Activated CD4-positive, alpha-beta T cell treated with anti-CD3 and anti-CD28 coated beads, Interleukin-2, amount 50 U/mL, for 16 hours (primary cell): ENCODE measurements around the gene PSMG4.

ENCODE experiments used
- DNase-seq: peaks from one replicate; pipeline ENCODE4 v3.0.0-alpha.2; 2020

Gene PSMG4

DNA sequence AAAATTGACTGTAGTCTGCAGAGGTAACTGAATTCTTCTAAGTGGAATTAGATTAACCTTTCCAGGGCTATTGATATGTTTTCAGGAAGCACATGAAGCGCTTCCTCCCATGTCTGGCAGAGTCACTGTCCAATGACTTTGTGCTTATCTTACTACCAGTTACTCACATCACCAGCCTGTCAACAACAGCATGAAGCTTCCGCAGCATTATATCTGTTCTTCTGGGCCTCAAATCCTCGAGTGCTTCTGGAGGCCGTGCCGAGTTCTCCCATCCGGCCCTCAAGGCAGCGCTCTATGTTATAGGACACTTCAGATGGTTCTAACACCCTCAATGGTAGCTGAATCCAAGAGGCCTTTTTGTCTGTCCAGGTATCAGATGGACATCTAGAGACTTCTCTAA lies 33.2 kb downstream of the PSMG4 start:
- no peak for DNase-seq

DNA sequence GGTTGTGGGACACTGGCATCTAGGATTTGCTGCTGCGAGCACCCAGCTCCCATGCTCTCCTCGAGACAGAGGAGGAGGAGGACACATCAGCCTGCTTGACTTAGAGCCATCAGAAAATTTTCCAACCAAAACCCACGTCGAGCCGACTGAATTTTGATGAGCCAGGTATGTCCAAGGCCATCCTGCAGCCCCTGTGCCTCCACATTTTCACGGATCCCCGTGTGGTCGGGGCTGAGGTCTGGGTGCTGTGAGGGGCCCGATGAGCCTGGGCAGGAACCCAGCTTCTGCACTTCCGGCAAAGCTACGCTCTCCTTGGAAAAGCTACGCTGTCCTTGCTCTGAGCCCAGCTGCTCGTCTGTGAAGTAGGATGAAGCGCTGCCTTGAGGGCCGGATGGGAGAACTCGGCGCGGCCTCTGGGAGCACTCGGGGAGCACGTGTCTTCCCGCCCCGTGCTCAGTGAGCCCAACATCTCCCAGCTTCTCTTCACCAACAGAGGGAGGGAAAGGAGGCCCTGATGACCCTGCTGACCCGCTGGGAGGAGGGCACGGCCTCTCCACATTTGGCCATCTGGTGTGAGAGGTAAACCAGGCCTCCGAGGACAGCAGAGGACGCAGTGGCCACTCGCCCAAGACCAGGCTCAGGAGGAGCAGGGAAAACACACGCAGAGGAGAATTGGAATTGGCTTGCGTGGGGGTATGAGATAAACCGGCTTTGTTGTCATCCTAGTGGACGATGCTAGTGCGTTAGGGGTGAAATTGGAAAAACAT lies 33.9 kb downstream of the PSMG4 start:
- DNase-seq = no peak

DNA sequence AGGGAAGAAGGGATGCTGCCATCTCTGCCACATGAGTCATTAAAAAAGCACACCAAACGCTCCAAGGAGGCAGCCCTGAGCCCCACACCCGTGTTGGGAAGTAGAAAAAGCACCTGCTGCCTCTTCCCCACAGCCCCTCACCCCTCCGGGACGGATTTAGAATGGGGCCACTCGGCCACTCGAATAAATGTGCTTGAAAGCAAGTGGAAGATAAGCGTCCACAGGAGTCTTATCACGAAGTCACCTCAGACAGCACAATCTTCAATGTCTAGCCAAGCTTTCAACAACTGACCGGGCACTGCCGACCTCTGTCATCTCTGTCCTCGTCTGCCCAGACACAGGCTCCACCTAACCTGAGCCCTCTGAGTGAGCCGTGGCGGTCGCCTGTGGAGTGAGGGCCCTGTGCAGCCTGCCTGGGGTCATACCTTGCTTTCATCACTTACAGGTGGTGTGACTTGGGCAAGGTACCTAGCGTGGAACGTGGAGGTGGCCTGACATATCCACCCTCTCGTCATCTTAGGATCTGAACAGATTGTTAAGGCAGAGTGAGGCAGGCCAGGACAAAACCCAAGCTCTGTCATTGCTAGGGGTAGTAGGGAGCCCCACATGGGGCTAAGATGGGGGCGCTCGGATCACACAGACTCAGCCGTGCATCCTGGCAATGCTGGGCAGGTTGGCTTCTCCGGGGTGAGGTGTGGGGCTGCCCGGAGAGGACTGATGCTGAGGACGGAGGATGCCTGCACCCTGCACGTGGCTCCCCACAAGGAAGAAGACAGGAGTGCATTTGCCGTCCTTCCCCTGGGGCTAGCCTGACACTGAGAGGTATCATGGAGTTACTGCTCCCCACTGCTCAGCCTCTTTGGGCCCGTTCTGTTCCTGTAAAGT lies 34.8 kb downstream of the PSMG4 start:
- no peak for DNase-seq

DNA sequence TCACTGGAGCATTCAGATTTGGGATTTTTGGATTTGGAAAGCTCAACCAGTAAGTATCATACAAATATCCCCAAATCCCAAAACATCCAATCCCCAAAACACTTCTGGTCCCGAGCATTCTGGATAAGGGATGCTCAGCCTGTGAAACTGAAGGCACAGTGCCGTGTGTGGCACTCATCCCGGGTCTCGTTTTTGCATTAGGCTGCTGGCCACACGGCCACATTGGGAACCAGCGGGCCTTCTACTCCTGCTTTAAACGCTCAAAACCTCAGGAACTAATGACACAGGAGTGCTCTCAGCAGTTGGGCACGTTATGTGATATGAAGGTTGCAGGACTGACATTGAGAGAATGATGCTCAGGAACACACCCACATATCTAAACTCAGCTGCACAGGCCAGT lies 35.6 kb downstream of the PSMG4 start:
- DNase-seq = no peak

DNA sequence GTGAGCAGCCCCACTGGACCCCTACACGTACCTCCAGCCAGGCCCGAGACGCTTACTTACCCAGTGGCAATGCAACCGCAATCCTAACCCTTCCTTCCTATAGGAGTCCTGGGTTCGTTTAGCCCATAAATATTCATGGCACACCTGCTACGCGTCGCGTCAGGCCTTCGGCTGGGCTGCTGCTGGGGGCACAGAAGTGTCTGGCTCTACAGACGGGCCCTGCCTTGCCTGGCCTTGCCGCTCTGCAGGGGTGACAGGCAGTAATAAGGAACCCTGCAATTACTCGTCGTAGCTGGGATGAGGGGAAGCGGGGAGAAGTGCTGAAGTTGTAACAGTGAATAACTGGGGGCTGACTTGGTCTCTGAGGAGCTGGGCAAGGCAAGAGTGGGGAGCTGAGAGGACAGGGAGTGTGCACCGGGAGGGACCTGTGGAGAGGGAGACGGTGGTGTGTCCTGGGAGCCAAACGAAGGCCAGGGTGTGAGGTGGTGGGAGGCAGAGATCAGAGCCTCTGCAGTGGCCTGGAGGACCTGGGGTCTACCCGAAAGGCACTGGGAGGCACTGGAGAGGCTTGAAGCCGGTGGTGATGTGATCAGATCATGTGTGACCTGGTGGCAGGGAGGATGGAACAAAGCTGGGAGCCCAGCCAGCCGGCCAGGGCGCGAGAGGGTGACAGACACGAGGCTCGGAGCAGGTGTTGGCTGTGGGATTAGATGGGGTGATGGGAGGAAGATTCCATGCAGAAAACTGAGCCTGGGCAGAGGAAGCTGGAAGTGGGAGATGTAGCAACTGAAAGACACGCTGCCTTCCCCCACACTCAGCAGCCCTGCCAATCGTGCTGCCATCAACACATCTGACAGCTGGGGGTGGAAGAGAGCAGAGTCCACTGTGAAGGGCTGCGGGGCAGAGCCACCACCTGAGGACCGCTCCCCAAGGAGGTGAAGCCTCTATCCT lies 36.4 kb downstream of the PSMG4 start:
- no peak for DNase-seq

DNA sequence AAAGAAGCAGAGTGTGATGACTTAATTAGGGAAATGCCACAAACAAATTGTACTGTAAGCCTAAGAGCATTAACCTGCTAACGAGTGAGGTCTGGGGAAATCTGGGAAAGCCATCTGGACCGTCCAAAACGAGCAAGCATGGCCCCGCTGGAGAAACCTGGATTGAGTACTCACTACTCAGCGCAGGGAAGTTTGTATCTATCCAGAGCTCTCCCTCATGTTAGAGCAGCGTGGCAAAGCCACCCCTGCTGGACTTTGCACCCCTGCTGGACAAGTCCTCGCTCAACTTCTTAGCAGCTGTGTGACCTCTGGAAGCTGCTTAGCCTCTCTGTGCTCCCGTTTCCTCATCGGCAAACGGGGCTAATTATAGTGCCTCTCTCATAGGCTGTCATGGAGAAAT lies 37.3 kb downstream of the PSMG4 start:
- no peak for DNase-seq

- no peak for DNase-seq
Measured at GRCh38 chr6:3296537-3296936, 37.8 kb downstream of the PSMG4 start.

DNA sequence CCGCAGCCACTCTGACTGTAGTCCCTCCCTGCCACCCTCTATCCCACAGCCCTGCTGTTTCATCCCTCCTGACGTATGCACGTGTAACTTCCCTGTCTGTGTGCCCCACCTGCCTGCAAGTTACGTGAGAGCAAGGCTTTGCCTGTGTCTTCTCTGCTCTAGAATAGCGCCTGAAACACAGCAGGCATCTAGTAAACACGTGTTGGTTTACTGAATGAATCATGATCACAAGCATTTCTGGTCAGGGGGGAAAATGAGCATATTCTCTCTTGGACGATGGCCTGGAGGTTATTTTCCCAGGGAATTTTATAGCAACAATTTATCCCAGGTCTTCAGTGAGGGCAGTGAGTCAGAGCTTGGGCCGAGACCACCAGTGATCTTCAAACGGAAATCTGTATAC lies 38.3 kb downstream of the PSMG4 start:
- DNase-seq = no peak

GRCh38 chr6:3297909-3298308 lies 39.2 kb downstream of the PSMG4 start:
- no peak for DNase-seq

DNA sequence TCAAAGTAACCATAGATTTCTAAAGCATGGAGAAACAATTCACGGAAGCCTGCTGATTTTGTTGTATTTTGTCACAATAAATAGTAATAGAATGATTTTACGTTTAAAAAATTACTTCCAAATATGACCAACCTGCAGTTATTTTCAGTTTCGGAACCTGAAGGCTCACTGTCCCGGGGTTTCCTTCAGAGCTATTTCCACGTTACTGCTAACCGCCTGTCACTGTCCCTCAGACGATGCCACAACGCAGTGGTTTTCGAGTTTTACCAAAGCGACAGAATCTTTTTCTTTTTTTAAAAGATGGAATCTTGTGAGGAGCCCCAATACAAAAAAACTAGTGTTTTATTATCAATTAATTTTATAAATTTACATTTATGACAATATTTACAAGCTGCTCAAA lies 40.5 kb downstream of the PSMG4 start:
- no peak for DNase-seq

GRCh38 chr6:3301506-3301905 lies 42.8 kb downstream of the PSMG4 start:
- no peak for DNase-seq

DNA sequence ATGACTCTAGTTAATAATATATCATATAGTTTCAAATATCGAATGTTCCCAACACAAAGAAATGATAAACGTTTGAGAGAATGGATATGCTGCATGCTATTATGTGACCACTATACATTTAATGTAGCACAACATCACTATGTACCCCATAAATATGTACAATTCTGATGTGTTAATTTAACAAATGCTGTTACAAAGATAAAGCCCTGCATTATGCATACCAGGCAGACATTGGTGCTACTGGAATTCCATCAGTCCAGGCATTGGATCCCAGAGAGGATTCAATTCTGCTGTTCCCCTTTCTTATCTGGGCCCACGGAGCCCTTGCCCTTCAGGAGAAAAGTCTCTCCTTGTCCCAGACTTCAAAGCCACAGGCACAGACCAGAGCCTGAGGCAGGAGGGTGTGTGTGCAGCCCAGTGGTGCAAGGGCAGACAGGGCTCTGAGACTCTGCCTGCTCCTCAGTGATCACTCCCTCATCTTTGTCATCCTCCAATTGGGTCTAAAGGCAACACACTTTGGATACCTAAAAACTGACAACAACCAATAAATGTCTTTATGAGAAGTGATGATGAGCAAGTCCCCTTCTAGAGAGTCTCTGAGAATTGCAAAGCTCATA lies 45.2 kb downstream of the PSMG4 start:
- no peak for DNase-seq

DNA sequence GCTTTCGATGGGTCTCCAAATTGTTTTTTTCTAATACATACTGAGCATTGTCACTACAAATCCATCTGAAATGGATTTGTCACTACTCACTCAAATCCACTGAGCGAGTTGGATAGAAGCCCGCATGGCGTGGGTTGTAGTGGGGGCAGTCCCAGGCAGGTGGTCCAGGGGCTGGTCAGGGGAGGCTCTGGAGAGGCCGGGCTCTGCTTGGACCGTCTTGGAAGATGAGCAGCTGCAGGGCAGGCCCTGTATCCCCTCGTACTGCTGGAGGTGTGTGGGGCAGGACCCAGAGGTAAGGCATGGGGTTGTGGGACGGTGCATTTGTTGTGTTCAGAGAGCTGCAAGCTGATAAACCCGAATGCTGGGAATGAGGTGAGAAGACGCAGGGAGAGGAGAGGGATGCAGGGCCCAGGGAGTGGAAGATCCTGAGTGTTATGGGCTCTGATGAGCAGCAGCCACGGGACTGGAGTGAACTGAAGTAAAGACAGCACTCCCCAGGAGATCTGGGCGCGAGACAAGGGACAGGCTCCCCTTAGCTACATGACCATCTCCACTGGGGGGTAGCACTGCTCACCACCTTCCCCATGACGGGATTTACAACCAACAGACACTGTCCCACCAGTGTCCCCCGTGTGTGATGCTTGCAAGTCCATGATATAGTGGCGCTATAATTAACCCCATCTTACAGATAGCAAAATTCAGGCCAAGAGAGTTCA lies 45.9 kb downstream of the PSMG4 start:
- DNase-seq = no peak

- DNase-seq = no peak
Measured at GRCh38 chr6:3305216-3305565, 46.4 kb downstream of the PSMG4 start.

DNA sequence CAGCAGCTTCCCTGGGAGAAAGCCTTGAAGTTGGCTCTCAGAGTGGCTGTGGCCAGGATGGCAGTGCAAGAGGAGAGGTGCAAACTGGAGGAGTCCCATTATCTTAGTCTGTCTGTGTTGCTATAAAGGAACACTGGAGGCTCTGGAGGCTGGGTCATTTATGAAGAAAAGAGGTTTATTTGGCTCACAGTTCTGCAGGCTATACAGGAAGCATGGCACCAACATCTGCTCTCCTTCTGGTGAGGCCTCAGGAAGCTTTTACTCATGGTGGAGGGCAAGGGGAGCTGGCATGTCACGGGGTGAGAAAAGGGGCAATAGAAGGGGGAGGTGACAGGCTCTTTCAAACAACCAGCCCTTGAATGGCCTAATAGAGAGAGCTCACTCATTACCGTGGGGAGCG lies 47.1 kb downstream of the PSMG4 start:
- DNase-seq = no peak

- no peak for DNase-seq
Measured at GRCh38 chr6:3306848-3307247, 48.1 kb downstream of the PSMG4 start.

GRCh38 chr6:3307436-3307835 lies 48.7 kb downstream of the PSMG4 start:
- DNase-seq = no peak

- no peak for DNase-seq
Measured at GRCh38 chr6:3308106-3308505, 49.4 kb downstream of the PSMG4 start.

- DNase-seq = no peak
Measured at GRCh38 chr6:3309391-3310050, 50.8 kb downstream of the PSMG4 start.

DNA sequence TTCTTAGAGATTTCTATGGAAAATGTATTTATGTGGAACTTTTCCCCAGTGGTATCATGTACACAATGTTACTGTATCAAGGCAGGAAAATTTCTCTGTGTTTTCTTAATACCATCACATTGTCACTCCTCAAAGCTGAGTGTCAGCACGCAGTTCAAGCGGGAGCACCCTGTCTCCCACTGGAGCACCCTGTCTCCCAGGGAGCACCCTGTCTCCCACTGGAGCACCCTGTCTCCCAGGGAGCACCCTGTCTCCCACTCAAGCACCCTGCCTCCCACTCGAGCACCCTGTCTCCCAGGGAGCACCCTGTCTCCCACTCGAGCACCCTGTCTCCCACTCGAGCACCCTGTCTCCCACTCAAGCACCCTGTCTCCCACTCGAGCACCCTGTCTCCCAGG lies 51.3 kb downstream of the PSMG4 start:
- no peak for DNase-seq

GRCh38 chr6:3310703-3311102 lies 52.0 kb downstream of the PSMG4 start:
- DNase-seq = no peak

DNA sequence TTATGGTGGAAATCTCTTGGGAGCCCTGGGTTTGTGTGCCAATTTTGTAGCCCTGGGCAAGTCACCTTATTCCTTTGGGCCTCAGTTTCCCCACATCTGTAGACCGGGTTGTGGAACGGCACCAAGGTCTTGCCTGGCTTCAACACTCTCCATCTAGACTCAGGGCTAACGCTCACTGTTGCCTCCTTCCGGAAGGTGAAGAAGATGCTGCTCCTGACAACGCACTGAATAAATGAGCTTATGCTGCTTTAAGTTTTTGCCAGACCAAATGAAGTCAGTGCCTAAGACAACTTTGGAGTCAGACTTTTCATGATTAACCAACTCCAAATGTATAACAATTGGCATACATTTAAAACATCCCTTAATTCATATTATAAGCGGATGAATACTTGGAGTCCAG lies 53.1 kb downstream of the PSMG4 start:
- DNase-seq = no peak
